Left ventricle myocardium inferior (tissue), 1 donor: ENCODE data around the gene PRR35. TPM values are rescaled to one million over a fixed set of nuclear protein-coding genes. Genes with fewer than 3 reads are reported as not detected.

Experiments used
- DNase-seq: peaks from one replicate; pipeline ENCODE4 v3.0.0-alpha.2; 2020
- H3K27ac ChIP-seq: fragments of 200-600 bp; replicated peaks from 2 replicates; pipeline ENCODE4 v1.8.0; 2021
- H3K27me3 ChIP-seq: fragments of 200-600 bp; 2 replicates; pipeline ENCODE4 v1.8.0; 2021; ENCODE audit warnings: low read depth
- H3K36me3 ChIP-seq: fragments of 200-600 bp; 2 replicates; pipeline ENCODE4 v1.8.0; 2021
- H3K4me1 ChIP-seq: fragments of 200-600 bp; 2 replicates; pipeline ENCODE4 v1.8.0; 2021
- H3K4me3 ChIP-seq: fragments of 200-600 bp; 2 replicates; pipeline ENCODE4 v1.8.0; 2021; ENCODE audit warnings: mild to moderate bottlenecking, moderate library complexity
- H3K9me3 ChIP-seq: fragments of 200-600 bp; replicated peaks from 2 replicates; pipeline ENCODE4 v1.8.0; 2021
- intact Hi-C: fragments of 100-400 bp; cut with micrococcal nuclease; formaldehyde crosslinking; loops from one replicate; pipeline ENCODE4 v1.11.0; 2022
- total RNA-seq: library from RNA; stranded (reverse); fragmentation: NEBNext Ultra II Directional; extraction: Animal tissue kit (Norgen Biotek cat#: 25700); gene quantifications from one replicate; pipeline ENCODE4 v1.2.1, GENCODE V29; 2021
- TF ChIP-seq, protein P1 (sequence below): fragments of 200-600 bp; IDR thresholded peaks from 2 replicates; pipeline ENCODE4 v1.8.0; 2021; ENCODE audit warnings: antibody characterized with exemption, mild to moderate bottlenecking, borderline replicate concordance
- donor health status: DM: no; HTN: yes; CAD: no; lungs with severe emphysema.

PRR35 gene
- total RNA-seq, 1 donor from 2014 or later: not detected

DNA sequence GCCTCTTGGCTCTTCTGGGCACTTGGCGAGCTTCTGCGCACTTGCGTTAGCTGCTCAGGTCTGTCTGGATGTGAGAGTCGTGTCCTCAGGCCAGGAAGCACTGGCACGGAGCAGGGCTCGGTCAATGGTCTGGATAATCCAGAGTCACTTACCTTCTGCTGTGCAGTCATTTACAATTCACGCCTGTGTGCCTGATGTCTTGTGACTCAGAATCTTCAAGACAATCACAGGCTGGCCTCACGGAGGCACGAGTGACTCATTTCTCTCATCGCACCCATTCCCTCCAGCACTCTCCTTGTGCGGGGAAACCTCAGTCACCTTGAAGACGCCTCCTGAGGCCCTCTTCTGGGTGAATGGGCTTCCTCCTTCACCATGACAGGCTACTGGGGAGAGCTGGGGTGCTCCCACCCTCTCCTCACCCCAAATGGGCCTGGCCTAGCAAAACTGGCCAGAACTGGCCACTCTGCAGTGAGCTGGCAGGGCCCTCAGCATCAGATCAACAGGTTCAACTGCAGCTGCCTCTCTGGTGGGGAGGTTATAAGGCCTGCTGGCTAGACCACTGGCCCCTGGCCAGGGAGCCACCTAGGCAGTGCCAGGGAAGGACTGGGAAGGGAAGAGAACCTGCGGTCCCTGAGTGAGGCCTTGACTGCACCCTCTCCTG lies 34.5 kb upstream of the PRR35 start:
- H3K9me3 ChIP-seq: no peaks in the 10 kb centered on the region
- peak overlapping the region; percentile 95 for H3K27ac ChIP-seq
- H3K4me1 ChIP-seq: peaks cover 59% of the 10 kb centered on the region
- DNase-seq: no peak
- H3K36me3 ChIP-seq: peaks cover 5% of the 10 kb centered on the region
- intact Hi-C loops: no loop called here
- TF ChIP-seq, protein P1, sequence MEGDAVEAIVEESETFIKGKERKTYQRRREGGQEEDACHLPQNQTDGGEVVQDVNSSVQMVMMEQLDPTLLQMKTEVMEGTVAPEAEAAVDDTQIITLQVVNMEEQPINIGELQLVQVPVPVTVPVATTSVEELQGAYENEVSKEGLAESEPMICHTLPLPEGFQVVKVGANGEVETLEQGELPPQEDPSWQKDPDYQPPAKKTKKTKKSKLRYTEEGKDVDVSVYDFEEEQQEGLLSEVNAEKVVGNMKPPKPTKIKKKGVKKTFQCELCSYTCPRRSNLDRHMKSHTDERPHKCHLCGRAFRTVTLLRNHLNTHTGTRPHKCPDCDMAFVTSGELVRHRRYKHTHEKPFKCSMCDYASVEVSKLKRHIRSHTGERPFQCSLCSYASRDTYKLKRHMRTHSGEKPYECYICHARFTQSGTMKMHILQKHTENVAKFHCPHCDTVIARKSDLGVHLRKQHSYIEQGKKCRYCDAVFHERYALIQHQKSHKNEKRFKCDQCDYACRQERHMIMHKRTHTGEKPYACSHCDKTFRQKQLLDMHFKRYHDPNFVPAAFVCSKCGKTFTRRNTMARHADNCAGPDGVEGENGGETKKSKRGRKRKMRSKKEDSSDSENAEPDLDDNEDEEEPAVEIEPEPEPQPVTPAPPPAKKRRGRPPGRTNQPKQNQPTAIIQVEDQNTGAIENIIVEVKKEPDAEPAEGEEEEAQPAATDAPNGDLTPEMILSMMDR: no peak
- peak overlapping the region; percentile 86 for H3K4me3 ChIP-seq
- H3K27me3 ChIP-seq: no peaks in the 10 kb centered on the region

DNA sequence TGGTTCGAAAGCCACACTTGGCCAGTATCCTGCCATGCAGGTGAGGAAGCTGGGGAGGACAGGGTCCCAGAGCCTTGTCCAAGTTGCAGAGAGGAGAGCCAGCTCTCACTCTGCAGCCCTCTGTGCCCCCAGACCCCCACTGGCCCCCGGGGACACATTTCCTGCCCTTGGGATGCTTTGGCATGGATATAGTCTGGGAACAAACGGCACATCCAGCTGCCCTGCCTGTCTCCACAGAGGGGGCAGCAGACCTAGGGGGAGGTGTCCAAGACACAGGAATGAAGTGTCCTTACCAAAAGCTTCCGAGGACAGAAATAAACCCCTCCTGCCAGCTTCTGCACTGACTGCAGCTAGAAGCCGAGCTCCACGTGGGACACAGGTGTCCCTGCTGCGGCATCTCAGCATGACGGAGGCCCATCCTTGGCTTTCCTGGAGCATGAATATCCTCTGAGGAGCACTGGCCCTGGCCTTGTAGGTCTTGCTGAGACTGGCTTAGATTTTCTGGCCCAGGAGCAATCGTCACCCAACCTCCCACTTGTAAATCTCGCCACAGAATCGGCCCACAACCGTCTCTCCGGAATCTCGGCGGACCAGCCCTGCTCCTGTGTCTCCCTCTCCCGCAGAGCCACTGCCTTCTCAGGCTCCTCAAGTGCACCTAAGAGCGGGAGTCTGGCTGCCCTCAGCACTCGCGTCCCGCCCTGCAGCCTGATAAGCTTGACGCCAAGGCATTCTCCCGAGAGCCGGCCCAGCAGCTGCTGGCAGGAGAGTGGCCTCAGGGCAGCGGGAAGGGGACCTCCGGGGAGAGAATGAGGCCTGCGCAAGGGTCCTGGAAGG lies 33.8 kb upstream of the PRR35 start:
- H3K4me1 ChIP-seq: peaks cover 63% of the 10 kb centered on the region
- H3K36me3 ChIP-seq: no peaks in the 10 kb centered on the region
- TF ChIP-seq, protein P1: no peak
- no peaks in the 10 kb centered on the region for H3K27me3 ChIP-seq
- H3K9me3 ChIP-seq: no peaks in the 10 kb centered on the region
- peak; percentile 56 for DNase-seq
- peak overlapping the region; percentile 95 for H3K27ac ChIP-seq
- intact Hi-C loops: no loop called here
- H3K4me3 ChIP-seq: peak overlapping the region; percentile 86

DNA sequence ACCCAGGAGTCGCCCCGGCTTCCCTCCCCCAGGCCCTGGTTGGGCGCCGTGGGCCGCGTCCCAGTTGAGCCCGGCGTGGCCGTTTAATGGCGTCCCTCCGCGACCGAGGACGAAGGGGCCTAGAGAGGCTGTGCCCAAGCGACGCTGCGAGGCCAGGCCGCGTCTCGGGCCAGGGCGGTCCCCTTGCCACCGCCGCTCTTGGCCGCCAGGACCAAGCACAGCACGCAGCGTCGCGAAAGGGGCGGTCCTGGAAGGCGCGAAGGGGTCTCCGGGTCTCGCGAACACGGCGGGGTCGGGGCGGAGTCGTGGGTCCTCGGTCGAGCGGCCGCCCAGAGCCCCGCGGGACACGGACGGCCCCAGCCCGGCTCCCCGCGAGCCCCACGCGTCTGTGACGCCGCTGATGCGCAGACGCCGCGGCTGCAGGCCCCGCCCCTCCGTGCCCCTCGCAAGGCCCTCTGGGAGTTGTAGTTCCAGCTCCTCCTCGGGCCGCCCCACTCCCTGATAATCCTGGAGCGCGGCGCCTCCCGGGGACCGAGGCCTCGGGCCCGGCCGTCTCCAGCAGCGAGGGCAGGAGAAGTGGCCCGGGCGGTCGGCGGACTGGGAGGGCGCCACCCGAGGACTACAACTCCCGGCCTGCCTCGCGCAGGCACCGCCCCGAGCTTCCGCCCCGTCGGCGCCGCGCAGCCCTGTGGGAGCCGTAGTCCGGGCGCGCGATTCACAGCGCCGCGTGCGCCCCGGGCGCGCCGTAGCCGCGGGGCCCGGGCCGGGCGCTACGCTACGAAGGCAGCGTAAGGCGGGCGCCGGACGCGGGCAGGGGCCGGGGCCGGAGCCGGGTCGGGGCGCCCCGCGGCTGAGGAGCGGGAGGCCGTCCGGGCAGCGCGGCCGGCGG lies 32.9 kb upstream of the PRR35 start, which contains the start of gene CAPN15:
Gene CAPN15, plus strand, starts transcription at position 698 of the 889 bp plus-strand sequence. CDS start 19,127 bp downstream, outside the sequence.
- peaks cover 71% of the 10 kb centered on the region for H3K4me1 ChIP-seq
- TF ChIP-seq, protein P1: peak; percentile 43
- no peaks in the 10 kb centered on the region for H3K9me3 ChIP-seq
- peak; percentile 87 for DNase-seq
- H3K27ac ChIP-seq: peak within 1 kb of the TSS; percentile 95
- H3K36me3 ChIP-seq: no peaks in the 10 kb centered on the region
- H3K4me3 ChIP-seq: peak within 1 kb of the TSS; percentile 86
- no peaks in the 10 kb centered on the region for H3K27me3 ChIP-seq
- intact Hi-C loops: no loop called here

DNA sequence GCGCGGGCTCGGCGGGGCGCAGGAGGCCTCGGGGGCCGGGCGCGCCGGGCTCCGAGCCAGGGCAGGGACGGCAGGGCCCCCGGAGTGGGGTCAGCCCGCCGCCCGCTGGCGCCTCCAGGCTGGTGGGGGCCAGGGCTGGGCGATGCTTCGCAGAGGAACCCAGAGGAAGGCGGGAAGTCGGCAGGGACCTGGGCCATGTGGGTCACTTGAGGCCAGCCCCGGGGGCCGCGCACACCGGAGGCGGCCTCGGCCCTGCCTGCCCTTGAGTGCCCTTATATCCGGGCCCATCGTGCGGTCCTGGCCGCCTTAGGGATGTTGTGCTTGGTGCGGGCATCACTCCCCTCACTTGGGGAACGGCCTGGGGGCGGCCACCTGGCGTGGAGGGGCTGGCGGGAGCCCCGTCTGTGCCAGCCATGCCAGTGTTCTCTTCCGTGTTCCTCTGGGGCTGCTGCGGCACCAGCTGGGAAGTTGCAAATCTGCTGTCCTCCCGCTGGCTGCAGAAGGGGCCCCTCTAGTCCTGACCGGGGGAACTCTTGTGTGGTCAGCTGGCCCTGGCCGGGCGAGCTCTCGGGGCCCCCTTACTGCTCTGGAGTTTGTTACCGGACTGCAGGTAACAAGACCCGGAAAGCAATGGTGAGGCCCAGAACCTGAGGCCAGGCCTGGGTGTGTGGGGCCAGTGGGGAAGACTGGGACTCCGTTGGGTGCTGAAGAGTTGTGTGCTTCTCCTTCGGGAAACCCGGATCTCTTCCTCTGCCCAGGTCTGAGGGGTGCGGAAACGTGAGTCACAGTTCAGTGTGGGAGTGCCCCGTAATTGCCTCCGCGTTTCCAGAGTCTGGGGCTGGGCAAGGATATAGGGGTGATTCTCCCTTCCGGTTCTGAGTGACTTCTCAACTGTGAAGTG lies 31.8 kb upstream of the PRR35 start:
- peak overlapping the region; percentile 86 for H3K4me3 ChIP-seq
- H3K36me3 ChIP-seq: no peaks in the 10 kb centered on the region
- no peaks in the 10 kb centered on the region for H3K9me3 ChIP-seq
- TF ChIP-seq, protein P1: no peak
- peak overlapping the region; percentile 95 for H3K27ac ChIP-seq
- H3K27me3 ChIP-seq: no peaks in the 10 kb centered on the region
- H3K4me1 ChIP-seq: peaks cover 75% of the 10 kb centered on the region
- intact Hi-C loops: no loop called here
- DNase-seq: no peak
